ENCODE data around the gene CD44.

DNA sequence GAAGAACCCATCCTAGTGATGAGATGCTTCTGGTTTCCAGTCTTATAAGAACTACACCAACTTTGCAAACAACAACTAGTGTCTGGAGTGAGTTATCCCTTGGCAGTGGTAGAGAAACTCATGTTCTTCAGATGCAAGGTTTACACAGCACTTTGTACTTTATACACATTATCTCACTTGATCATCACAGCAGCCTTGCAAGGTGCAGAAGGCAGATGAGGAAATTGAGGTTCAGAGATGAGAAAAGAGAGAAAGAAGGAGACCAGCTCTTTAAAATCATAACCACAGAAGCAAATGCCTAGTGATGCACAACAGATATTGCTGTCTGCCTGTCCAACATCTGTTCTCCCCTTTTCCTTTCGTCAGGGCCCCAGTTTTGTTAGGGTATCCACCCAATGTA lies 16.7 kb upstream of the CD44 start:
- TF ChIP-seq, protein P1, sequence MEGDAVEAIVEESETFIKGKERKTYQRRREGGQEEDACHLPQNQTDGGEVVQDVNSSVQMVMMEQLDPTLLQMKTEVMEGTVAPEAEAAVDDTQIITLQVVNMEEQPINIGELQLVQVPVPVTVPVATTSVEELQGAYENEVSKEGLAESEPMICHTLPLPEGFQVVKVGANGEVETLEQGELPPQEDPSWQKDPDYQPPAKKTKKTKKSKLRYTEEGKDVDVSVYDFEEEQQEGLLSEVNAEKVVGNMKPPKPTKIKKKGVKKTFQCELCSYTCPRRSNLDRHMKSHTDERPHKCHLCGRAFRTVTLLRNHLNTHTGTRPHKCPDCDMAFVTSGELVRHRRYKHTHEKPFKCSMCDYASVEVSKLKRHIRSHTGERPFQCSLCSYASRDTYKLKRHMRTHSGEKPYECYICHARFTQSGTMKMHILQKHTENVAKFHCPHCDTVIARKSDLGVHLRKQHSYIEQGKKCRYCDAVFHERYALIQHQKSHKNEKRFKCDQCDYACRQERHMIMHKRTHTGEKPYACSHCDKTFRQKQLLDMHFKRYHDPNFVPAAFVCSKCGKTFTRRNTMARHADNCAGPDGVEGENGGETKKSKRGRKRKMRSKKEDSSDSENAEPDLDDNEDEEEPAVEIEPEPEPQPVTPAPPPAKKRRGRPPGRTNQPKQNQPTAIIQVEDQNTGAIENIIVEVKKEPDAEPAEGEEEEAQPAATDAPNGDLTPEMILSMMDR (IDR thresholded peaks at IDR 0.05; ENCODE audit: borderline replicate concordance, extremely low read depth, low read length, poor library complexity, severe bottlenecking), result no peak
- no peak for TF ChIP-seq EZH2 (IDR thresholded peaks at IDR 0.05; ENCODE audit: borderline replicate concordance, low read depth, low read length, severe bottlenecking)

Data from DND-41 (cell line).